Kidney glomerular epithelial cell (primary cell): Measurements from ENCODE around the gene LBP.
A peak's percentile ranks its signal among the peaks of the same experiment; 100 is the strongest.
"Not testable (repeated sequence)": the region's sequence is repeated elsewhere in the genome, so short reads cannot be mapped to it uniquely, and the experiment has no call there.

Experiments used
- DNase-seq: peaks from one replicate; lab custom pipeline; 2025; lab: John Stamatoyannopoulos, UW

Gene LBP

GRCh38 chr20:38320221-38320620, 26.1 kb upstream of the LBP start:
- no peak for DNase-seq

DNA sequence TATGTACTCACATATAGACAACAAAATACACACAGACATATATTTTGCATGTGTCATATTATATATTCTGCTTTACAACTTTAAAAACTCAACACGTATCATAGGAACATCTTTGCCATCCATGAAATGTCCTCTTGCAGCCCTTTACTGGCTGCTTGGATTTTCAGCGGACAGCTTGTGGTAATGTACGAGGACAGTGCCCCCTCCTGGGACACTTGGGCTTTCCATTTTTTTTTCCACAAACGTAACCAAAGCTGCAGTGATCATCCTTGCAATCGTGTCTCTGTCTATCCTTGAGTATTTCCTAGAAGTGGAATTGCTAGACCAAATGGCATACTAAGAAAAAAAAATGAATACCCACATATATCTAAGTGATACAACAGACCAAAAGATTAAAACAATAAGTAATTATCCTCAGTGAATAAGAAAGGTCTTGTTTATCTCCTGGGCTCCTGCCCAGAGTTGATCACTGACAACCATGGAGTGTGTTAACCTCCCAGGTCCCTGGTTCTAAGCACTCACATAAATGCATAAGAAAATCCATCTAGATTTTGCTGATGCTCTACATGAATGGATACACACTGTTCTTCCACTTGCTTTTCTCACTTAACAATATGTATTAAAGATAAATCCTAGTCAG, 24.2 kb upstream of the LBP start:
- DNase-seq = peak; percentile 23

DNA sequence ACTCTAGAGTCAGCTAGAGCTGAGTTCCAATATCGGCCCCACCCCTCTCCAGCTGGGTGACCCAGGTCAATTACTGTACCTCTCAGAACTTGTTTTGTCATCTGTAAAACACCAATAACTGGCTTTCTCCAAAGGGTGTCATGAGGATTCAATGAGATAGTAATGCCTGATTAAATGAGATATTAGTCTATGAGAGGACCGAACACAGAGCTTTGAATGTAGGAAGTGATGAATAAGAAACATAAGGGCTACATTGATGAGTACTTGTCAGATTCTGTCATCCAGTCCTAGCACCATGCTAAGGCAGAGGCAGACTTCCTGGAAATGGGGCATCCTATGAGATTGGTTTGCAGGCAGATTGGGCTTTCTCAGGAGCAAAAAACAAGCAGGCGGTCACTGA, 22.1 kb upstream of the LBP start:
- no peak for DNase-seq

DNA sequence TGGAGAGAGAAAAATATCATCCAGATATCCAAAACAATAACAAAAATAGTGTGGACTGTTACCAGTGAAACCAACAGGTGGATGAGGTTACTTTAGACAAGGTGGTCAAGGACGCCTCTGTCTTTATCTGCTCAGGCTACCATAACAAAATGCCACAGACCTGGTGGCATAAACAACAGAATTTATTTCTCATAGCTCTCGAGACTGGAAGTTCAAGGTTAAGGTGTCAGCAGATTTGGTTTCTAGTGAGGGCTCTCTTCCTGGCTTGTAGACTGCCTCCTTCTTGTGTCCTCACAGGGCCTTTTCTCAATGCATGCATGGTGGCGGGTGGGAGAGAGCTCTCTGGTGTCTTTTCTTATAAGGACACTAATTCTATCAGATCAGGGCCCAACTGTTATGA, 21.1 kb upstream of the LBP start:
- no peak for DNase-seq

DNA sequence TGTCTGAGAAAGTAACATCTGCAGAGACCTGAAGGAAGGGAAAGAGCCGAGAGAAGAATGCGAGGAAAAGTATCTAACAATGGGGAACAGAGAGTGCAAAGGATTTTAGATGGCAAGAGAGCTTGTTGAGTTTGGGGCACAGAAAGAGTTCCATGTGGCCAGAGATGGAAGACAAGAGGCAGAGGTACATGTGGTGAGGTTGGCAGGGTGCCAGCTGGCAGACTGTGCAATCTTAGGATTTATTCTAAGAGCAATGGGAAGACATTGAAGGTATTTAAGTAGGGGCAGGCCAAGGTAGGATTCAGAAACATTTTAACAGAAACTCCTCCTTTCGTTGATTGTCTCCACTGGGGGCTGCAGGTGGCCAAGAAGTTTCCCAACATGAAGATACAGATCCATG, 20.4 kb upstream of the LBP start:
- no peak for DNase-seq

DNA sequence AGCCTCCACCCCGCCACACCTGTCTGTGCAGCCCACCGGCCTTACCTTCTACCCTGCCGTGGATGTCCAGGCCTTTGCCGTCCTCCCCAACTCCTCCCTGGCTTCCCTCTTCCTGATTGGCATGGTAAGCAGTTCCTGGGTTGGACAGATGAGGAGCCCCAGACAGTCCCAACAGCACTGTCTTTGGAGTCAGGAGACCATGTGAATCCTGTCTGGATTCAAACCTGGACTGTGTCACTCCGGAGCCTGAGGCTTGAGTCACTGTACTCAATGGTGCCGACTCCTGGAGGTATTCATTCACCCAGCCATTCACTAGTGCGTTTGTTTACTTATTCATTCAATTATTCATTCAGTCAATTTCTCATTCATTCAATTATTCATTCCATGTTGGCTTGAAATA, 20.0 kb upstream of the LBP start:
- no peak for DNase-seq

DNA sequence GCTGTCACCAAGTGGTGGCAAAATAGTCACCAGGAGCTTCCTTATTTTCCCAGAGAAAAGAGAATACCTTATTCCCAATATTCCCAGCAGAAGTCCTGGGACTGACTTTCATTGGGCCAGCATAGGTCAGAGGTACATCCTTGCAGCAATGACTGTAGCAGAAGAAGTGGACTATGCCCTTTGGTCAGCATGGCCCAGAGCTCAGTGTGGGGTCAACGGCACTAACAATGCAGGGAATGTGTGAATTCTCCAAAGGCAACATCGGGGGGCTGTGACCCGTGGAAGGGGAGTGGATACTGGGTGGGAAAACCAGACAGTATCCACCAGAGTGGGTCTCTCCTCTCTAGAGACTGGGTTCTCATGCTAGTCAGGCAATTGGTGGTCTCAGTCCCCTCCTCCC, 15.6 kb upstream of the LBP start:
- no peak for DNase-seq

DNA sequence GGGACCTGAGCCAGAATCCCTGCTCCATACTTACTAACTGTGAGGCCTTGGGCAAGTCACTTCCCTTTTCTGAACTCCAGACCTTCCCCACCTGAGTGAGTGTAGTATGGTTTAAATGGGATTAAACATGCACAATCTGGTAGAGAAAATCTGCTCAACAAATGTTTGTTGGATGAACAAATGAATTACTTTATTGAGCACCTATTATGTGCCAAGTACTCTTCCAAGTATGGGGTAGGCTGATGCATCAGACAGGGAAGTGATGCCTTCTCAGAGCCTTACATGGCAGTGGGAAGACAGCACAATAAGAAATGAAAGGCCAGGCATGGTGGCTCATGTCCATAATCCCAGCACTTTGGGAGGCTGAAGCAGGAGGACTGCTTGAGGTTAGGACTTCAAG, 15.0 kb upstream of the LBP start:
- no peak for DNase-seq

DNA sequence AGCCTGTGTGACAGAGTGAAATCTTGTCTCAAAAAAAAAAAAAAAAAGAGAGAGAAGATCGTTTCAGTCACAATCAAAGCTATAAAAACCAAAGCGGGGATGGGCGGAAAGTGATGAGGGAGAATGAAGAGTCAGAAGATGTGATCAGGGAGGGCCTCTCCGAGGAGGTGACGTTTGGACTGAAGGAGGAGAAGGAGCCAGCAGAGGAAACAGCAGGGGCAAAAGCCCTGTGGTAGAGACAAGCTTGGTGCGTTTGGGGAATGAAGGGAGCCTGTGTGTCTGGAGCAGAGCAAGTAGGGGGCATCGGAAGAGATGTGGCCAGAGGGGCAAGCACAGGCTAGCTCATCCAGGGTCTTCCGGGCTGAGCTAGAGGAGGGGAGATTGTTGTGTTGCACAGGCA, 14.5 kb upstream of the LBP start:
- no peak for DNase-seq

DNA sequence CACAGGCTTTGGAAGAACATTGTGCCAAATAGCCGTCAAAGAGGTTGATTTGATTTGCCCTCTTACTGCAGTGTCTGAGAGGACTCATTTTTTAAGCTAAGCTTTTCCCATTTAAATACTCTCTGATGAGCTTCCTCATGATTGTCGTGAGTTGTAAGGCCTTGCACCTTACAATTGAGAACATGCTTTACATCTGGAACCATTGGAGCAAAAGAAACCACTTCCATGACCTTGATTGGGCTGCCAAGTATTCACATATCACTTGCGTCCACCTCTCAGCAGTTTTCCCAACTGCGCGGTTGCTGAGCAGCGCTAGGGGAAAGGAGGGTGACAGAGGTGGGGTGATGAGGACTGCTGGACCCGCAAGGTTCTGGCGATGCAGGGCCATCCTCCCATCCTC, 12.3 kb upstream of the LBP start:
- DNase-seq = no peak

- no peak for DNase-seq
These were observed 9.6 kb upstream of the LBP start for GRCh38 chr20:38336726-38337125.

DNA sequence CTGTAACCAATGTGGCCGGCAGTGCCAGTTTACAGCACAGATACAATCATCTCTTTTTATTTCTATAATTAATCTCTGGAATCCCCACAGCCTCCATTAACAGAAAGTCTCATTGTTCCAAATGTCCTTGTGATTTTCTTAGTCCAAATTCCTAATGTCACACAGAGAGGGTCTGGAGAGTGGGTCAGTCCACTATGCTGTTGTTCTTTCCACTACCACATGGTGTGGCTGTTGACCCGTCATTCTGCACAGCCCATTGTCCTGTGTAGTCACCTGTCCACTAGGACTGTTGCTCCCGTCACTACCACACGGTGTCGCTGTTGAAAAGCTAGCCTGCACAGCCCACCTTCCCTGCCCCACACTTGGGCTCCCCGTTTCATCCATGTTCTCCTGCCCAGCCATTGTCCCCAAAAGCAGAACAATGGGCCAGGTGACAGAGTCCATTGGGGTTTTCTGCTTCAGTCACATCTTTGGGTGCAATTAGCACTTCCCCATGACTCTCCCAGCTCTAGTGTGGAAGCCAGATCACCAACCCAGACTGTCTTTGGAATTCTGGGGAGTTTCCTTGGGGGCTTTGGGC, 8.6 kb upstream of the LBP start:
- no peak for DNase-seq

DNA sequence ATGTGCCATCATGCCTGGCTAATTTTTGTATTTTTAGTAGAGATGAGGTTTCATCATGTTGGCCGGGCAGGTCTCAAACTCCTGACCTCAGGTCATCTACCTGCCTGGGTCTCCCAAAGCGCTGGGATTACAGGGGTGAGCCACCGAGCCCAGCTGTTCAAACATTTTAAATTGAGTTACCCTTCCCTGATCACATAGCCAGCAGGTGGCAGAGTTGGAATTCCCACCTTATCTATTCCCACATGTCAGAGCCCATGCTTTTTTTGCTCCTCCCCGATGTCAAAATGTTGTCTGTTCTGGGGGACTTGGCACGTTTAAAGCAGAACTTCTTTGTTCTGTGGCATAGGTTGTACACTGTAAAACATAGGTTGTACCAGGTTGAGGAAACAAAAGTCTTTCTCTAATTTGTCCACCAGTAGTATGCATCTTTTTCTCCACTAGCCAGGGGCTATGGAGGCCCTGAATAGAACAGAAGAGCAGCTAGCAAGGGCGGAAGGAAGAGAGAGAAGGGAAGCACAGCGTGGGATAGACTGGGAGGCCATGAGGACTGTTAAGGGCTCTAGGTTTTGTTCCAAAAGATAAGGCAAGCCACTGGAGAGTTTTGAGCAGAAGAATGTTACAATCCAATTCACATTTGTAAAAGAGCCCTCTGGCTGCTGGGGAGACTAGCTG, 7.3 kb upstream of the LBP start:
- no peak for DNase-seq

GRCh38 chr20:38339521-38339896, 6.8 kb upstream of the LBP start:
- DNase-seq = not testable (repeated sequence)

DNA sequence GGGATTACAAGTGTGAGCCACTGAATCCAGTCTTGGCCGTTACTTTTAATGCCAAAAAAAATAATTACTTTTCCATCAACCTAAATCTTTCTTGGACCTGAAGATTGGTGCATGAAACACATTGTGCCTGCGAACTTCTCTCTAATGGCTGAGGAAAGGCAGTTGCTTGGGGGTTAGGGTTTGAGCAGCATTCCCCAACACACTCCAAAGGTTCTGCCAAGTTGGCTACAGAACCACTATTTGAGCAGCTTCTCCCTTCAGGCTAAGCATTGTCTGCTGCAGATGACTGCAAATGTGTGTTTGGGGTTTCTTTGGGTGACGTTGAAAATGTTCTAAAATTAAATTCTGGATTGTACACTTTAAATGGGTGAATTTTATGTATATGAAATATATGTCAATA, 6.3 kb upstream of the LBP start:
- DNase-seq = no peak

DNA sequence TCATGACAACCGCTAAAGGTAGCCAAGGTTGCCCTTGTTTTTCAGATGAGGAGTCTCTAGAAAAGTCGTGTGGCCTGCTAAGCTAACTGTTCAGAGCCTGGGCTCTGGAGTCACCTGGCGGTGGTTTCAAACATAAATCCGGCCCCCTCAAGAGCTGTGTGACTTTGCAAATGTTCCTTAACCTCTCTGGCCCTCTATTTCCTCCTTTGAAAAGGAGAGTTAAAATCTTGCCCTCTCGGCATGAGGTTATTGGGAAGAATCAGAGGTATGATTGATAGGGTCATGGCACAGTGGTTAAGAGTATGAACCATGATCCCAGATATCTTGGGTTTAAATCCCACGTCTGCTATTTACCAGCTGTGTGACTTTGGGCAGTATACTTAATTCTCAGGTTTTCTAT, 5.6 kb upstream of the LBP start:
- DNase-seq = no peak

GRCh38 chr20:38342216-38342615, 4.1 kb upstream of the LBP start:
- DNase-seq = no peak

- DNase-seq = no peak
These were observed 3.5 kb upstream of the LBP start for GRCh38 chr20:38342713-38343310.

- DNase-seq = no peak
These were observed 2.8 kb upstream of the LBP start for GRCh38 chr20:38343311-38344106.

- DNase-seq = no peak
These were observed 2.1 kb upstream of the LBP start for GRCh38 chr20:38344107-38344701.

DNA sequence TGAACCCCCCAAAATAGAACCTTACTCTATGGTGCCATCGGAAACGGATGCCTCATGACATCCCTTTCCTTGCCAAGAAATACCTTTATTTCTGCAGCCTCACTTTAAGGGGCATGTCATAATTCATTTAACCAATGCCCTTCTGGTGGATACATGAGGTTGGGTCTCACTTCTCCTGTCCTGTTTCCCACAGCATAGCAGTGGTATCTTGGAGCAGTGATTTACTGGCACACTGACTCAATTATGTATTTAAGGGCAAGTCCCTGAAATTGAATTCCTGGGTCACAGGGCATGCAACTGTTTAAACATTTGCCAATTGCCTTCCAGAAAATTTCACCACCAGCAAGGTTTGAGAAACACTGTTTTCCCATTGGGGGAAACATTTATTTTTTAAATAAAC, 639 bp upstream of the LBP start:
- DNase-seq = no peak

DNA sequence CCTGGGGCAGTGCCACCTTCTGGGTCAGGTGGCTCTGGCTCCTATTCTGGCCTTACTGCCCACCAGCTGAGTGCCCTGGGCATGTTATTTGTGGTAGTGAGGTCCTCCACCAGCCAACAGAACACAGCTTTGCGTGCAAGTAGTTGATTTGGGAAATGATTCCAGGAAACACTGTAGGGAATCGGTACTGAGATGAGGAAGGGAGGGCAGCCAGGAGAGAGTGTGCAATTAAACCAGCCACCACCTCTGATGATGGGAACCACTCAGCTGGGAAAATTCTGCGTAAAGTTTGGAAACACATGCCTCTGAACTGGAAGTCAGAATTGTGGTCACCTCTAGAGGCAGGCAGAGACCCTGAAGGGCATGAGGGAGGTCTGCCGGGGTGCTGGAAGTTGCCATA, 459 bp downstream of the LBP start:
- no peak for DNase-seq
